PC-9 (cell line): ENCODE measurements around the gene SLC49A4.

Source experiments
- EZH2 ChIP-seq: fragments of 200-600 bp; sonication (generic); IDR thresholded peaks from 2 replicates; pipeline ENCODE4 v1.8.0; 2017; ENCODE audit warnings: antibody characterized with exemption, low read depth
- TF ChIP-seq, protein P1 (sequence below): fragments of 200-600 bp; sonication (generic); conservative IDR thresholded peaks from 2 replicates; pipeline ENCODE4 v1.6.1; 2017; ENCODE audit warnings: mixed run types, antibody characterized with exemption, mild to moderate bottlenecking, moderate library complexity

DNA sequence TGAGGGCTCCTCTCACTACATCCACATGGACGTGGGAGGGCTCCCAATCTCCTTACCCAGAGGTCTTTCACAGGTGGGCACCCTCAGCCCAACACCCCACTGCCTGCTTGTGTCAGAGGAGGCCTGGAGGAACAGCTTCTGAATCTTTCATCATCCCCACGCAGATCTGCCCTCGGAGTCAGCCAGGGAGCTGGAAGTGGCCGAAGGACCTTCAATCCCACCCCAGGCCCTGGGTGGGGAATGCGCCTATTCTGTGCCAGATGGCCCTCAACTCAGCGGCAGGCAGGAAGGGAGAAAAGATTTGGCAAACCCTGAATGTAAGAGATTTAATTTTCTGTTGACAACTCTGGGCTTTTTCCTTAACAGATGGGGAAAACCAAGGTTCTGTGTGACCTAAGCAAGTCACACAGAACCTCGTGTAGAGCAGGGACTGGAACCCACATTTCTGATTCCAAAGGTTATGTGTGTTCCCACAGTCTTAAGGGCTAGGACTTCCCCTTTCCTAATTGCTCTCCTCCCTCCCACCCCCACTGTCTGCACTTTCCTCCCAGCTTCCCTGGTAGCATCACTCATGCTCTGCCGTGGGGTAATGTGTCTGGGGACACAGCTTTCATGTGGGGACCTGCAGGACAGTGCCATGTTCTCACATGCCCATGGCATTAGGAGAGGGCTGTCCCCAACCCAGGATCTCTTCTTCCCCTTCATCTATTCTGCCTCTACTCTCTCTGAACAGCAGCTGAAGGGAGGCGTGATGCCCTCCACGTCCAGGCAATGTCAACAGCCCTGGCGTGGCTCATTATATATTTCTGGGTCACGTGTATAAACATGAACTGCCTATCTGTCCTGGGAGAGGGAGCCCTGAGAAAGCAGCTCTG is 134.6 kb downstream of the SLC49A4 start:
- TF ChIP-seq, protein P1, sequence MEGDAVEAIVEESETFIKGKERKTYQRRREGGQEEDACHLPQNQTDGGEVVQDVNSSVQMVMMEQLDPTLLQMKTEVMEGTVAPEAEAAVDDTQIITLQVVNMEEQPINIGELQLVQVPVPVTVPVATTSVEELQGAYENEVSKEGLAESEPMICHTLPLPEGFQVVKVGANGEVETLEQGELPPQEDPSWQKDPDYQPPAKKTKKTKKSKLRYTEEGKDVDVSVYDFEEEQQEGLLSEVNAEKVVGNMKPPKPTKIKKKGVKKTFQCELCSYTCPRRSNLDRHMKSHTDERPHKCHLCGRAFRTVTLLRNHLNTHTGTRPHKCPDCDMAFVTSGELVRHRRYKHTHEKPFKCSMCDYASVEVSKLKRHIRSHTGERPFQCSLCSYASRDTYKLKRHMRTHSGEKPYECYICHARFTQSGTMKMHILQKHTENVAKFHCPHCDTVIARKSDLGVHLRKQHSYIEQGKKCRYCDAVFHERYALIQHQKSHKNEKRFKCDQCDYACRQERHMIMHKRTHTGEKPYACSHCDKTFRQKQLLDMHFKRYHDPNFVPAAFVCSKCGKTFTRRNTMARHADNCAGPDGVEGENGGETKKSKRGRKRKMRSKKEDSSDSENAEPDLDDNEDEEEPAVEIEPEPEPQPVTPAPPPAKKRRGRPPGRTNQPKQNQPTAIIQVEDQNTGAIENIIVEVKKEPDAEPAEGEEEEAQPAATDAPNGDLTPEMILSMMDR, result no peak
- TF ChIP-seq EZH2, result no peak
